NCI-H748 (cell line): Measurements from ENCODE around the gene TNFAIP8.

Experiments used
- DNase-seq: peaks from one replicate; lab custom pipeline; 2025; ENCODE audit not compliant: unreplicated experiment; lab: John Stamatoyannopoulos, UW

Gene TNFAIP8

GRCh38 chr5:119345861-119346260, 10.0 kb upstream of the TNFAIP8 start:
- no peak for DNase-seq

GRCh38 chr5:119346394-119346793, 9.4 kb upstream of the TNFAIP8 start:
- DNase-seq, result no peak

GRCh38 chr5:119347574-119347973, 8.2 kb upstream of the TNFAIP8 start:
- DNase-seq, result peak; percentile 36

GRCh38 chr5:119347991-119348390, 7.8 kb upstream of the TNFAIP8 start:
- no peak for DNase-seq

GRCh38 chr5:119353213-119353612, 2.6 kb upstream of the TNFAIP8 start:
- no peak for DNase-seq

- DNase-seq, result no peak
These were observed 2.0 kb upstream of the TNFAIP8 start for GRCh38 chr5:119353686-119354366.

- no peak for DNase-seq
These were observed 1.1 kb upstream of the TNFAIP8 start for GRCh38 chr5:119354537-119355243.

- no peak for DNase-seq
These were observed 578 bp upstream of the TNFAIP8 start for GRCh38 chr5:119355244-119355638.

- DNase-seq, result no peak
These were observed 881 bp downstream of the TNFAIP8 start for GRCh38 chr5:119356612-119357188.

GRCh38 chr5:119357270-119357669, 1.5 kb downstream of the TNFAIP8 start:
- DNase-seq, result no peak

GRCh38 chr5:119357808-119358529, 2.1 kb downstream of the TNFAIP8 start:
- DNase-seq, result no peak

- no peak for DNase-seq
These were observed 2.7 kb downstream of the TNFAIP8 start for GRCh38 chr5:119358530-119358900.

GRCh38 chr5:119358901-119359603, 3.2 kb downstream of the TNFAIP8 start:
- no peak for DNase-seq

- no peak for DNase-seq
These were observed 4.1 kb downstream of the TNFAIP8 start for GRCh38 chr5:119359737-119360413.

GRCh38 chr5:119360905-119361593, 5.2 kb downstream of the TNFAIP8 start:
- no peak for DNase-seq

GRCh38 chr5:119361594-119362125, 5.8 kb downstream of the TNFAIP8 start:
- DNase-seq, result no peak

GRCh38 chr5:119362714-119363113, 6.9 kb downstream of the TNFAIP8 start:
- DNase-seq, result no peak

GRCh38 chr5:119363271-119363670, 7.5 kb downstream of the TNFAIP8 start:
- no peak for DNase-seq

GRCh38 chr5:119363936-119364335, 8.1 kb downstream of the TNFAIP8 start:
- no peak for DNase-seq
